NB4 (cell line): Measurements from ENCODE around the gene ZNF844.

ENCODE experiments used
- CTCF ChIP-seq: IDR thresholded peaks from one replicate; pipeline ENCODE4 v1.5.1; 2012; ENCODE audit warnings: low read depth, low read length
- MAX ChIP-seq: IDR thresholded peaks from 2 replicates; pipeline ENCODE4 v1.6.1; 2011; ENCODE audit warnings: low read depth, low read length
- POLR2A ChIP-seq: IDR thresholded peaks from 2 replicates; pipeline ENCODE4 v1.6.1; 2011; ENCODE audit warnings: mild to moderate bottlenecking; ENCODE audit not compliant: insufficient read length; ENCODE audit errors: extremely low read depth

GRCh38 chr19:12085074-12085818, 20.7 kb downstream of the ZNF844 start:
- TF ChIP-seq CTCF (no peak), POLR2A (no peak), MAX (no peak)
